Stimulated activated CD8-positive, alpha-beta memory T cell treated with anti-CD3 and anti-CD28 coated beads, Interleukin-7, amount 100 ng/mL, for 24 hours (primary cell): ENCODE data around the gene DHRS11.

Experiments
- DNase-seq: peaks from one replicate; pipeline ENCODE4 v3.0.0-alpha.2; 2020; ENCODE audit warnings: low read depth

DHRS11 gene

GRCh38 chr17:36591434-36592315, at the start of gene DHRS11:
Gene DHRS11 (plus strand): TSS chr17:36591879. CDS start chr17:36592010, 131 bp downstream.
- peak; percentile 65 for DNase-seq

GRCh38 chr17:36542755-36543154, 48.9 kb upstream of the DHRS11 start:
- DNase-seq: no peak

- no peak for DNase-seq
Observed at GRCh38 chr17:36544044-36544306, 47.7 kb upstream of the DHRS11 start.

GRCh38 chr17:36544307-36545076, 47.2 kb upstream of the DHRS11 start, which contains the start of gene GGNBP2:
Gene GGNBP2 (plus strand): TSS chr17:36544919. CDS start chr17:36545725, 806 bp downstream.
- DNase-seq: peak; percentile 78

- no peak for DNase-seq
Observed at GRCh38 chr17:36545077-36545464, 46.6 kb upstream of the DHRS11 start.

GRCh38 chr17:36545465-36546417, 45.9 kb upstream of the DHRS11 start:
- peak; percentile 92 for DNase-seq

GRCh38 chr17:36546418-36547093, 45.1 kb upstream of the DHRS11 start:
- DNase-seq: no peak

GRCh38 chr17:36547776-36548175, 43.9 kb upstream of the DHRS11 start:
- no peak for DNase-seq

GRCh38 chr17:36550491-36551417, 40.9 kb upstream of the DHRS11 start:
- no peak for DNase-seq

GRCh38 chr17:36553459-36553858, 38.2 kb upstream of the DHRS11 start:
- no peak for DNase-seq

- no peak for DNase-seq
Observed at GRCh38 chr17:36566081-36566480, 25.6 kb upstream of the DHRS11 start.

GRCh38 chr17:36575028-36575427, 16.7 kb upstream of the DHRS11 start:
- DNase-seq: no peak

GRCh38 chr17:36576793-36577192, 14.9 kb upstream of the DHRS11 start:
- DNase-seq: no peak

- DNase-seq: no peak
Observed at GRCh38 chr17:36578671-36579070, 13.0 kb upstream of the DHRS11 start.

- no peak for DNase-seq
Observed at GRCh38 chr17:36583787-36584186, 7.9 kb upstream of the DHRS11 start.

- DNase-seq: no peak
Observed at GRCh38 chr17:36586138-36586537, 5.5 kb upstream of the DHRS11 start.

GRCh38 chr17:36590082-36590481, 1.6 kb upstream of the DHRS11 start:
- DNase-seq: no peak

- no peak for DNase-seq
Observed at GRCh38 chr17:36592316-36592715, 637 bp downstream of the DHRS11 start.

- DNase-seq: no peak
Observed at GRCh38 chr17:36592716-36593321, 1.1 kb downstream of the DHRS11 start.
